Measurements from ENCODE around the gene SREBF2. TPM values are rescaled to one million over a fixed set of nuclear protein-coding genes. Genes with fewer than 3 reads are reported as not detected.
A peak's percentile ranks its signal among the peaks of the same experiment; 100 is the strongest.
"Not testable (repeated sequence)": the region's sequence is repeated elsewhere in the genome, so short reads cannot be mapped to it uniquely, and the experiment has no call there.

Gene SREBF2
- total RNA-seq, 1 experiment from 2014 or later, result 30.2 TPM

- DNase-seq (ENCODE audit: low spot score), result no peak
Measured at GRCh38 chr22:41842996-41843970, 10.4 kb downstream of the SREBF2 start.

- no peak for DNase-seq (ENCODE audit: low spot score)
Measured at GRCh38 chr22:41844036-41844435, 11.1 kb downstream of the SREBF2 start.

GRCh38 chr22:41844513-41844912 lies 11.6 kb downstream of the SREBF2 start:
- no peak for DNase-seq (ENCODE audit: low spot score)

GRCh38 chr22:41845380-41846267 lies 12.7 kb downstream of the SREBF2 start:
- no peak for DNase-seq (ENCODE audit: low spot score)

- no peak for DNase-seq (ENCODE audit: low spot score)
Measured at GRCh38 chr22:41846268-41846987, 13.5 kb downstream of the SREBF2 start.

- DNase-seq (ENCODE audit: low spot score), result no peak
Measured at GRCh38 chr22:41847300-41847699, 14.4 kb downstream of the SREBF2 start.

- DNase-seq (ENCODE audit: low spot score), result no peak
Measured at GRCh38 chr22:41848468-41848867, 15.6 kb downstream of the SREBF2 start.

GRCh38 chr22:41856469-41856868 lies 23.6 kb downstream of the SREBF2 start:
- no peak for DNase-seq (ENCODE audit: low spot score)

- peak; percentile 60 for DNase-seq (ENCODE audit: low spot score)
Measured at GRCh38 chr22:41857155-41857859, 24.4 kb downstream of the SREBF2 start.

GRCh38 chr22:41857860-41858199 lies 24.9 kb downstream of the SREBF2 start:
- no peak for DNase-seq (ENCODE audit: low spot score)

GRCh38 chr22:41862160-41862529 lies 29.2 kb downstream of the SREBF2 start:
- DNase-seq (ENCODE audit: low spot score), result peak; percentile 48

- no peak for DNase-seq (ENCODE audit: low spot score)
Measured at GRCh38 chr22:41862530-41863266, 29.8 kb downstream of the SREBF2 start.

- DNase-seq (ENCODE audit: low spot score), result no peak
Measured at GRCh38 chr22:41863472-41863871, 30.6 kb downstream of the SREBF2 start.

GRCh38 chr22:41868556-41868955 lies 35.7 kb downstream of the SREBF2 start:
- no peak for DNase-seq (ENCODE audit: low spot score)

GRCh38 chr22:41870081-41870480 lies 37.2 kb downstream of the SREBF2 start:
- DNase-seq (ENCODE audit: low spot score), result not testable (repeated sequence)

GRCh38 chr22:41870786-41871185 lies 37.9 kb downstream of the SREBF2 start:
- no peak for DNase-seq (ENCODE audit: low spot score)

GRCh38 chr22:41873391-41873790 lies 40.5 kb downstream of the SREBF2 start:
- DNase-seq (ENCODE audit: low spot score), result no peak

- no peak for DNase-seq (ENCODE audit: low spot score)
Measured at GRCh38 chr22:41874090-41874489, 41.2 kb downstream of the SREBF2 start.

GRCh38 chr22:41875531-41876270 lies 42.8 kb downstream of the SREBF2 start:
- DNase-seq (ENCODE audit: low spot score), result no peak

- no peak for DNase-seq (ENCODE audit: low spot score)
Measured at GRCh38 chr22:41876275-41876674, 43.4 kb downstream of the SREBF2 start.
